ENCODE data around the gene ATP5MC2. TPM values are rescaled to one million over a fixed set of nuclear protein-coding genes. Genes with fewer than 3 reads are reported as not detected.
A peak's percentile ranks its signal among the peaks of the same experiment; 100 is the strongest.

Gene ATP5MC2
- total RNA-seq, 1 experiment from 2014 or later = 304 TPM

GRCh38 chr12:53659571-53659981 is 16.3 kb downstream of the ATP5MC2 start:
- ChIA-PET CTCF (interaction anchor here (0.6 to 2.1 kb wide), 2 partner anchors 98 to 116 kb away, joined by 3 to 10 read pairs; no protein-coding TSS in a partner anchor), RAD21 (ENCODE audit: low non-redundant PET in 1 of 2, low total read pairs in 2 of 2, uncharacterized antibody in 2 of 2, unreplicated experiment in 2 of 2) (interaction anchor here in 1 of 2 experiments (0.6 kb wide), 1 partner anchor 533 kb away, joined by 4 read pairs; no protein-coding TSS in a partner anchor), POLR2A (interaction anchor here (1.1 kb wide), 1 partner anchor 16 kb away, joined by 6 read pairs; the partner anchor contains the start of gene ATP5MC2)
- peak overlapping the region; percentile 28; the same call in 1 of the 2 replicates for H3K9ac ChIP-seq (ENCODE audit: low read length)
- intact Hi-C loops (cut with micrococcal nuclease) = no loop called here
- no peak overlapping the region for H2AFZ ChIP-seq (ENCODE audit: low read depth, low read length, poor library complexity, severe bottlenecking)
- no peaks in the 10 kb centered on the region for H3K79me2 ChIP-seq (ENCODE audit: insufficient read depth, low read length)
- H4K20me1 ChIP-seq (ENCODE audit: insufficient read depth) = no peaks in the 10 kb centered on the region
- BruUV-seq (replicated peaks) = no TSS peak
- no peaks in the 10 kb centered on the region for H3K9me3 ChIP-seq (ENCODE audit: control insufficient read depth in 1 of 2, insufficient read depth in 1 of 2, low read depth in 1 of 2, low read length in 2 of 2)
- H3K9me2 ChIP-seq (ENCODE audit: insufficient read depth) = no peaks in the 10 kb centered on the region
- DNase-seq (ENCODE audit: low read depth, low spot score) (no peak), ATAC-seq (no peak)
- H3K27ac ChIP-seq (ENCODE audit: low read depth, low read length) = peak overlapping the region; percentile 78
- no peaks in the 10 kb centered on the region for H3K27me3 ChIP-seq (ENCODE audit: insufficient read depth, low read length)
- peaks cover 20 to 25% of the 10 kb centered on the region in 2 experiments; a peak in 3 of 4 replicates for H3K4me1 ChIP-seq (ENCODE audit: control insufficient read depth in 1 of 2, insufficient read depth in 2 of 2, low read length in 2 of 2)
- no peak overlapping the region for H3K4me3 ChIP-seq (replicated peaks in 1 of 2; ENCODE audit: low read depth in 1 of 2, low read length in 2 of 2)
- H3K36me3 ChIP-seq (ENCODE audit: control insufficient read depth in 1 of 2, insufficient read depth in 2 of 2, low read length in 2 of 2) = peaks cover 0 to 3% of the 10 kb centered on the region in 2 experiments; a peak in 1 of 4 replicates
- TF ChIP-seq, protein P1, sequence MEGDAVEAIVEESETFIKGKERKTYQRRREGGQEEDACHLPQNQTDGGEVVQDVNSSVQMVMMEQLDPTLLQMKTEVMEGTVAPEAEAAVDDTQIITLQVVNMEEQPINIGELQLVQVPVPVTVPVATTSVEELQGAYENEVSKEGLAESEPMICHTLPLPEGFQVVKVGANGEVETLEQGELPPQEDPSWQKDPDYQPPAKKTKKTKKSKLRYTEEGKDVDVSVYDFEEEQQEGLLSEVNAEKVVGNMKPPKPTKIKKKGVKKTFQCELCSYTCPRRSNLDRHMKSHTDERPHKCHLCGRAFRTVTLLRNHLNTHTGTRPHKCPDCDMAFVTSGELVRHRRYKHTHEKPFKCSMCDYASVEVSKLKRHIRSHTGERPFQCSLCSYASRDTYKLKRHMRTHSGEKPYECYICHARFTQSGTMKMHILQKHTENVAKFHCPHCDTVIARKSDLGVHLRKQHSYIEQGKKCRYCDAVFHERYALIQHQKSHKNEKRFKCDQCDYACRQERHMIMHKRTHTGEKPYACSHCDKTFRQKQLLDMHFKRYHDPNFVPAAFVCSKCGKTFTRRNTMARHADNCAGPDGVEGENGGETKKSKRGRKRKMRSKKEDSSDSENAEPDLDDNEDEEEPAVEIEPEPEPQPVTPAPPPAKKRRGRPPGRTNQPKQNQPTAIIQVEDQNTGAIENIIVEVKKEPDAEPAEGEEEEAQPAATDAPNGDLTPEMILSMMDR (IDR thresholded peaks at IDR 0.05 in 2 of 3, conservative IDR thresholded peaks at IDR 0.05 in 1 of 3; ENCODE audit: borderline replicate concordance in 1 of 3, insufficient read depth in 1 of 3, low read depth in 2 of 3, low read length in 2 of 3) = no peak
- TF ChIP-seq SRF (IDR thresholded peaks at IDR 0.05; ENCODE audit: low read depth) (no peak), ZNF274 (IDR thresholded peaks at IDR 0.05; ENCODE audit: low read depth, low read length) (no peak), EZH2 (IDR thresholded peaks at IDR 0.05) (no peak), POLR2AphosphoS5 (IDR thresholded peaks at IDR 0.05; ENCODE audit: low read depth, low read length) (no peak), EZH2phosphoT487 (IDR thresholded peaks at IDR 0.05; ENCODE audit: borderline replicate concordance) (no peak), ELF1 (IDR thresholded peaks at IDR 0.05; ENCODE audit: borderline replicate concordance, low read depth) (no peak), CEBPB (IDR thresholded peaks at IDR 0.05; ENCODE audit: low read depth) (no peak)
- peak overlapping the region; percentile 49 for H3K4me2 ChIP-seq (ENCODE audit: low read length)

Measured in HCT116 (cell line).